ENCODE data around the gene ACSM2B.

ACSM2B gene

GRCh38 chr16:20614186-20615141, 38.3 kb upstream of the ACSM2B start:
- no CpG with 5 or more reads among the region's 3 CpGs for WGBS, 2 donors (ENCODE audit: extremely low coverage in 2 of 2, insufficient read length in 2 of 2, insufficient replicate concordance in 1 of 2)
- no peak overlapping the region for H2BK120ac ChIP-seq (ENCODE audit: low read depth, low read length)

GRCh38 chr16:20613481-20614185, 37.5 kb upstream of the ACSM2B start:
- H2AK5ac ChIP-seq (ENCODE audit: low read depth, low read length), result no peak overlapping the region
- no peak overlapping the region for H3K27ac ChIP-seq (replicated peaks; ENCODE audit: low read length)
- no CpG with 5 or more reads among the region's 7 CpGs for WGBS, 2 donors (ENCODE audit: extremely low coverage in 2 of 2, insufficient read length in 2 of 2, insufficient replicate concordance in 1 of 2)
- peak overlapping the region; percentile 21 for H3K14ac ChIP-seq (ENCODE audit: low read length)
- no peak overlapping the region for H2AFZ ChIP-seq (ENCODE audit: low read length)
- no peak overlapping the region for H2BK12ac ChIP-seq (ENCODE audit: low read length)
- no peak overlapping the region for H3K9ac ChIP-seq (ENCODE audit: low read depth, low read length, poor library complexity)
- no peaks in the 10 kb centered on the region for H3K9me3 ChIP-seq (replicated peaks in 1 of 2; ENCODE audit: control insufficient read depth in 2 of 2, insufficient read depth in 1 of 2, low read depth in 1 of 2, low read length in 2 of 2)
- H3K23ac ChIP-seq (ENCODE audit: low read depth, low read length, poor library complexity), result peak overlapping the region; percentile 4
- no peaks in the 10 kb centered on the region for H3K36me3 ChIP-seq (replicated peaks in 1 of 2; ENCODE audit: control insufficient read depth in 2 of 2, insufficient read depth in 2 of 2, low read length in 2 of 2)
- H4K8ac ChIP-seq (ENCODE audit: low read depth, low read length), result no peak overlapping the region
- DNase-seq (ENCODE audit: low spot score), result no peak
- no peak overlapping the region for H3K18ac ChIP-seq (ENCODE audit: low read length)
- H2BK5ac ChIP-seq (ENCODE audit: low read length), result no peak overlapping the region
- no peak overlapping the region for H4K91ac ChIP-seq (ENCODE audit: low read depth, low read length, poor library complexity)
- no peak overlapping the region for H3K4ac ChIP-seq (ENCODE audit: low read length)
- no peaks in the 10 kb centered on the region for H3K27me3 ChIP-seq (ENCODE audit: control insufficient read depth in 3 of 3, insufficient read depth in 3 of 3, low read depth in 1 of 3, low read length in 3 of 3)
- no peak overlapping the region for H2BK120ac ChIP-seq (ENCODE audit: low read depth, low read length)
- H3K4me3 ChIP-seq (ENCODE audit: low read length in 2 of 2), result no peak overlapping the region
- H3K4me1 ChIP-seq (ENCODE audit: control insufficient read depth in 2 of 2, insufficient read depth in 1 of 2, low read depth in 1 of 2, low read length in 2 of 2), result no peaks in the 10 kb centered on the region
- H3K79me1 ChIP-seq (ENCODE audit: low read depth, low read length), result no peaks in the 10 kb centered on the region
- H2BK15ac ChIP-seq (ENCODE audit: low read length), result no peak overlapping the region
- H3K4me2 ChIP-seq (ENCODE audit: insufficient read depth, low read length, poor library complexity, severe bottlenecking), result no peak overlapping the region

More at GRCh38 chr16:20614186-20615141, 38.3 kb upstream of the ACSM2B start:
- no peak overlapping the region for H3K4ac ChIP-seq (ENCODE audit: low read length)
- no peak overlapping the region for H3K23ac ChIP-seq (ENCODE audit: low read depth, low read length, poor library complexity)
- peak overlapping the region; percentile 6 for H3K18ac ChIP-seq (ENCODE audit: low read length)
- H3K27ac ChIP-seq (replicated peaks; ENCODE audit: low read length), result no peak overlapping the region
- no peaks in the 10 kb centered on the region for H3K4me1 ChIP-seq (ENCODE audit: control insufficient read depth in 2 of 2, insufficient read depth in 1 of 2, low read depth in 1 of 2, low read length in 2 of 2)
- H3K79me1 ChIP-seq (ENCODE audit: low read depth, low read length), result no peaks in the 10 kb centered on the region
- no peak overlapping the region for H3K4me3 ChIP-seq (ENCODE audit: low read length in 2 of 2)
- no peak overlapping the region for H3K9ac ChIP-seq (ENCODE audit: low read depth, low read length, poor library complexity)
- no peak overlapping the region for H4K91ac ChIP-seq (ENCODE audit: low read depth, low read length, poor library complexity)
- H4K8ac ChIP-seq (ENCODE audit: low read depth, low read length), result no peak overlapping the region
- H2AK5ac ChIP-seq (ENCODE audit: low read depth, low read length), result no peak overlapping the region
- H3K14ac ChIP-seq (ENCODE audit: low read length), result no peak overlapping the region
- H2AFZ ChIP-seq (ENCODE audit: low read length), result no peak overlapping the region
- H2BK5ac ChIP-seq (ENCODE audit: low read length), result no peak overlapping the region
- H2BK12ac ChIP-seq (ENCODE audit: low read length), result no peak overlapping the region
- no peaks in the 10 kb centered on the region for H3K9me3 ChIP-seq (replicated peaks in 1 of 2; ENCODE audit: control insufficient read depth in 2 of 2, insufficient read depth in 1 of 2, low read depth in 1 of 2, low read length in 2 of 2)
- no peaks in the 10 kb centered on the region for H3K36me3 ChIP-seq (replicated peaks in 1 of 2; ENCODE audit: control insufficient read depth in 2 of 2, insufficient read depth in 2 of 2, low read length in 2 of 2)
- H3K27me3 ChIP-seq (ENCODE audit: control insufficient read depth in 3 of 3, insufficient read depth in 3 of 3, low read depth in 1 of 3, low read length in 3 of 3), result no peaks in the 10 kb centered on the region
- no peak overlapping the region for H2BK15ac ChIP-seq (ENCODE audit: low read length)
- no peak for DNase-seq (ENCODE audit: low spot score)
- H3K4me2 ChIP-seq (ENCODE audit: insufficient read depth, low read length, poor library complexity, severe bottlenecking), result no peak overlapping the region

GRCh38 chr16:20612551-20613480, 36.6 kb upstream of the ACSM2B start:
- Histone ChIP-seq H2BK15ac (ENCODE audit: low read length) (no peak overlapping the region), H3K4ac (ENCODE audit: low read length) (no peak overlapping the region), H3K27me3 (ENCODE audit: control insufficient read depth in 3 of 3, insufficient read depth in 3 of 3, low read depth in 1 of 3, low read length in 3 of 3) (no peaks in the 10 kb centered on the region), H3K18ac (ENCODE audit: low read length) (no peak overlapping the region), H2AFZ (ENCODE audit: low read length) (no peak overlapping the region), H4K91ac (ENCODE audit: low read depth, low read length, poor library complexity) (no peak overlapping the region), H3K9ac (ENCODE audit: low read depth, low read length, poor library complexity) (no peak overlapping the region), H3K23ac (ENCODE audit: low read depth, low read length, poor library complexity) (no peak overlapping the region), H3K4me3 (ENCODE audit: low read length in 2 of 2) (no peak overlapping the region), H3K79me1 (ENCODE audit: low read depth, low read length) (no peaks in the 10 kb centered on the region), H3K9me3 (replicated peaks in 1 of 2; ENCODE audit: control insufficient read depth in 2 of 2, insufficient read depth in 1 of 2, low read depth in 1 of 2, low read length in 2 of 2) (no peaks in the 10 kb centered on the region), H2AK5ac (ENCODE audit: low read depth, low read length) (no peak overlapping the region), H2BK12ac (ENCODE audit: low read length) (no peak overlapping the region), H3K4me1 (ENCODE audit: control insufficient read depth in 2 of 2, insufficient read depth in 1 of 2, low read depth in 1 of 2, low read length in 2 of 2) (no peaks in the 10 kb centered on the region), H3K36me3 (replicated peaks in 1 of 2; ENCODE audit: control insufficient read depth in 2 of 2, insufficient read depth in 2 of 2, low read length in 2 of 2) (no peaks in the 10 kb centered on the region), H2BK5ac (ENCODE audit: low read length) (no peak overlapping the region), H4K8ac (ENCODE audit: low read depth, low read length) (no peak overlapping the region), H3K27ac (replicated peaks; ENCODE audit: low read length) (no peak overlapping the region), H2BK120ac (ENCODE audit: low read depth, low read length) (no peak overlapping the region), H3K14ac (ENCODE audit: low read length) (peak overlapping the region; percentile 21), H3K4me2 (ENCODE audit: insufficient read depth, low read length, poor library complexity, severe bottlenecking) (no peak overlapping the region)
- no CpG with 5 or more reads among the region's 9 CpGs for WGBS, 2 donors (ENCODE audit: extremely low coverage in 2 of 2, insufficient read length in 2 of 2, insufficient replicate concordance in 1 of 2)
- no peak for DNase-seq (ENCODE audit: low spot score)
